OCI-LY7 (cell line): ENCODE data around the gene FOXP1. TPM values are rescaled to one million over a fixed set of nuclear protein-coding genes. Genes with fewer than 3 reads are reported as not detected.

Source experiments
- BruUV-seq: library from RNA; stranded (reverse); fragments of 400-500 nt; replicated peaks from 2 replicates; lab custom pipeline; 2021; lab: Mats Ljungman, UMichigan
- CTCF ChIA-PET: fragments of 300-600 bp; sonication (Branson Sonifier 250); formaldehyde crosslinking; loops from one replicate; lab custom pipeline; 2022; ENCODE audit warnings: antibody characterized with exemption; ENCODE audit not compliant: unreplicated experiment; lab: Charles Lee
- POLR2A ChIA-PET: fragments of 300-600 bp; sonication (Branson Sonifier 250); formaldehyde crosslinking; loops from one replicate; lab custom pipeline; 2022; ENCODE audit warnings: antibody characterized with exemption; lab: Charles Lee
- DNase-seq: peaks from one replicate; pipeline ENCODE4 v3.0.0-alpha.2; 2015; ENCODE audit warnings: low spot score
- H2AFZ ChIP-seq: fragments of 200-600 bp; sonication (generic), shearing (Covaris generic); 2 replicates; pipeline ENCODE4 v1.6.1; 2014; ENCODE audit warnings: mild to moderate bottlenecking, antibody characterized with exemption, low read length, moderate library complexity
- H3K27ac ChIP-seq: fragments of 200-600 bp; sonication (generic); 2 replicates; pipeline ENCODE4 v1.5.1; 2014; ENCODE audit warnings: mixed run types, low read depth, mild to moderate bottlenecking, moderate library complexity, low read length, inconsistent platforms; ENCODE audit not compliant: poor library complexity, severe bottlenecking
- H3K36me3 ChIP-seq: fragments of 200-600 bp; sonication (generic); 2 replicates; pipeline ENCODE4 v1.6.1; 2014; ENCODE audit warnings: mild to moderate bottlenecking, antibody characterized with exemption, low read length, moderate library complexity, mixed read lengths; ENCODE audit not compliant: insufficient read depth
- H3K4me1 ChIP-seq: fragments of 200-600 bp; sonication (generic); 2 replicates; pipeline ENCODE4 v1.5.1; 2014; ENCODE audit warnings: mild to moderate bottlenecking, low read length; ENCODE audit not compliant: insufficient read depth, poor library complexity, severe bottlenecking
- H3K4me2 ChIP-seq: fragments of 200-600 bp; sonication (generic); 2 replicates; pipeline ENCODE4 v1.6.1; 2014; ENCODE audit warnings: mild to moderate bottlenecking, low read length
- H3K4me3 ChIP-seq: fragments of 200-600 bp; sonication (generic); 2 replicates; pipeline ENCODE4 v1.5.1; 2014; ENCODE audit warnings: mild to moderate bottlenecking, low read depth, low read length; ENCODE audit not compliant: poor library complexity, severe bottlenecking
- H3K79me2 ChIP-seq: fragments of 200-600 bp; sonication (generic); 2 replicates; pipeline ENCODE4 v1.6.1; 2016; ENCODE audit warnings: low read depth, mild to moderate bottlenecking, low read length, moderate library complexity, mixed read lengths; ENCODE audit not compliant: insufficient read depth
- H3K9me2 ChIP-seq: fragments of 200-600 bp; sonication (generic); 2 replicates; pipeline ENCODE4 v1.6.1; 2016; ENCODE audit warnings: mild to moderate bottlenecking, low read length, mixed read lengths; ENCODE audit not compliant: insufficient read depth
- H3K9me3 ChIP-seq: fragments of 200-600 bp; sonication (generic); 2 replicates; pipeline ENCODE4 v1.6.1; 2014; ENCODE audit warnings: mild to moderate bottlenecking, mixed run types, low read length, mixed read lengths
- H4K20me1 ChIP-seq: fragments of 200-600 bp; sonication (generic); 2 replicates; pipeline ENCODE4 v1.6.1; 2014; ENCODE audit warnings: mild to moderate bottlenecking, antibody characterized with exemption, low read length, moderate library complexity, mixed read lengths; ENCODE audit not compliant: insufficient read depth
- CTCF ChIP-seq: fragments of 200-600 bp; sonication (generic); conservative IDR thresholded peaks from 2 replicates; pipeline ENCODE4 v1.5.1; 2014; ENCODE audit warnings: mild to moderate bottlenecking, antibody characterized with exemption, low read length, moderate library complexity, mixed read lengths
- EZH2phosphoT487 ChIP-seq: fragments of 200-600 bp; sonication (generic); IDR thresholded peaks from 2 replicates; pipeline ENCODE4 v1.6.1; 2018; ENCODE audit warnings: low read depth, borderline replicate concordance, mild to moderate bottlenecking, mixed run types, antibody characterized with exemption, low read length, moderate library complexity, mixed read lengths
- intact Hi-C: fragments of 100-400 bp; cut with micrococcal nuclease; formaldehyde crosslinking; loops from one replicate; pipeline ENCODE4 v1.10.0; 2022; ENCODE audit not compliant: unreplicated experiment
- total RNA-seq, 2 experiments: library from RNA; depleted of rRNA in 1 of 2; stranded (reverse); fragments of >200 nt in 1 of 2; shearing (Covaris generic) in 1 of 2; gene quantifications; 2 replicates each; pipeline ENCODE4 v1.2.3, GENCODE V29; 2014 to 2022

Gene FOXP1
- total RNA-seq, 2 experiments from 2014 or later: 87.3 to 151 TPM

DNA sequence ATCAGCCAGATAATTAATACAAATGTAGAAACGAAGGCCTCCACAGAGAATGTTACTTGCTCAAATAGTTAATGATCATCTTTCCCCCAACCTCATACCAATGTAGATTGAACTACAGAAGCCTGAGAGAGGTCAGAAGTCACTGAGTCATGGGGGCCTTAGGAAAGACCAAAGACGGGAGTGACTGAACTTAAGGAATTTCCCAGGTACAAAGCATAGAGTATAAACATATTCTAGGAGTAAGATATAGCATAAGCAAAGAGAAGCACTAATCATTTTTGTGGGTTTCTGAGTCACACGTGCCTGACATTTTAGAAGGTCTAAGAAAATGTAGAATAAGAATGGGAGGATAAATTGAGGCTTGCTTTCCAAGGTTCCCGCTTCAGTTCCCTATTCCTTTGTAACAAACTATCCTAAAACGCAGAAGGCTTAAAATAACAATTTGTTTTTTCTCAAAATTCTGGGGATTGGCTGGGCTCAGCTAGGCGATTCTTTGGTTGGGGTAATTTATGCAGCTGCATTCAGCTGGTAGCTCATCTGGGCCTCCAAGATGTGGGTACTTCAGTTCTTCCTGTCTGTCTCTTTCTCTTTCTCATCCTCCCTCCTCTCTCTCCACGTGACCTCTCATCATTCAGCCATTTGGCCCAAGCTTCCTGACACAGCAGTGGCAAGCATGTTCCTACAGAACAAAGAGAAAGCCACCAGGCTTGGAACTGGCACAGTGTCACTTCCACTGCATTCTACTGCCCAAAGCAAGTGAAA, 422.6 kb downstream of the FOXP1 start:
- TF ChIP-seq EZH2phosphoT487: no peak
- TF ChIP-seq CTCF: no peak
- no peaks in the 10 kb centered on the region for H3K79me2 ChIP-seq
- intact Hi-C loops: no loop called here

DNA sequence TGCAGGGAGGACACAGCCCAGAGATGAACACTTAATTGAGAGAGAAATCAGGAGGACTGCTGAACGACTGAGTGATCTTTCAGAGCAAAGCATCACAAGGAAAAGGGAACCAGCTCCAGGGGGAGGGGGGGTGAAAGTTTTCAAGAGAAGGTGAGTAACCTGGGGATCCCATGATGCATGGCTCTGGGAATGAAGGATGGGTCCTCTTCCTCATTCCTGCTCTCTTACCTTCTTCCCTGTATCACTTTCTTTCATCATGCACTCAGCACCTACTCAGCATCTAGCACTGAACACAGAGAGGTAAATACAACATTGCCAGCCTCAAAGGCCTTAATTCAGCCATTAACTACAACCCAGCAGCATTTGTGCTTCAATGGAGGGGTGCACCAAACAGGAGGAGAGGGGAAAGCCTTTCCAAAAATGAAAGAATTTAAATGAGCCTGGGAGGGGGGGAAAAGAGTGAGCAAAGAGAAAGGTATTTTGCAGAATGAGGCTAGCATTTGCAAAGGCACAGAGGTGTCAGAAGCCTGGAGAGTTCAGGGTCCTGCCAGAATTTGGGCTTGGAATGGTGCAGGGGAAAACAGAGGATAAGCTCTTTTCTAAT, 427.4 kb downstream of the FOXP1 start:
- TF ChIP-seq EZH2phosphoT487: no peak
- TF ChIP-seq CTCF: no peak
- CTCF ChIA-PET: no interaction called here
- Histone ChIP-seq H3K4me1 (peaks cover 2% of the 10 kb centered on the region), H3K9me3 (0 out of 2 replicates have a peak, but pooled peaks cover 7% of the 10 kb centered on the region), H3K36me3 (peaks cover under 1% of the 10 kb centered on the region; the same call in 1 of the 2 replicates), H3K27ac (no peak overlapping the region), H4K20me1 (no peaks in the 10 kb centered on the region), H2AFZ (no peak overlapping the region), H3K9me2 (no peaks in the 10 kb centered on the region), H3K4me3 (no peak overlapping the region), H3K4me2 (no peak overlapping the region), H3K79me2 (no peaks in the 10 kb centered on the region)
- no TSS peak for BruUV-seq
- POLR2A ChIA-PET: no interaction called here
- no peak for DNase-seq
- intact Hi-C loops: no loop called here

More for the DNA sequence above, 422.6 kb downstream of the FOXP1 start:
- Histone ChIP-seq H3K4me1 (peaks cover 5% of the 10 kb centered on the region), H3K27ac (no peak overlapping the region), H3K36me3 (peaks cover 8% of the 10 kb centered on the region; the same call in 1 of the 2 replicates), H3K4me3 (no peak overlapping the region), H3K9me3 (0 out of 2 replicates have a peak, but pooled peaks cover 7% of the 10 kb centered on the region), H3K4me2 (no peak overlapping the region), H3K9me2 (no peaks in the 10 kb centered on the region), H2AFZ (no peak overlapping the region), H4K20me1 (no peaks in the 10 kb centered on the region; the same call in 1 of the 2 replicates)
- no TSS peak for BruUV-seq
- ChIA-PET POLR2A (interaction anchor here (0.6 to 1.3 kb wide), 3 partner anchors 8 to 30 kb away, joined by 3 read pairs; no protein-coding TSS in a partner anchor), CTCF (no interaction called here)
- peak; percentile 11 for DNase-seq

DNA sequence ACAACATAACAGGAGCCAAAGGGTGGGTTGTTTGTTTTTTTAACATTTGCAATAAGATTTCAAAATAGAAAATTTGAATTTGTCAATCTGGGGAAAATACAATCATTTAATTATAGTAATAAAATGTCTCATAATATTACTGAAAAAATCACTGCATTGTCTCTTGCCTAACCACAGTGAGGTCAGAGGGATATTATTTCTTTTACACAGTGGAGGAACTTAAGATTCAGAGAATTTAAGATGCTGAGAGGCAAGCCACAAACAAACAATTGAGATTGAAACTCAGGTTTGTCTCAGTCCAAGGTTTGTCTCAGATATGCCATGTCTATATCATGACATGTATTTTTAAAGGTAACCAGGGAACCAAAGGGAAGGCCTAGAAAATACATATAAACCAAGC, 428.7 kb downstream of the FOXP1 start:
- Histone ChIP-seq H3K4me3 (no peak overlapping the region), H3K4me2 (no peak overlapping the region), H3K9me3 (0 out of 2 replicates have a peak, but pooled peaks cover under 1% of the 10 kb centered on the region), H3K4me1 (no peaks in the 10 kb centered on the region), H3K27ac (no peak overlapping the region), H3K9me2 (no peaks in the 10 kb centered on the region), H3K79me2 (no peaks in the 10 kb centered on the region), H3K36me3 (no peaks in the 10 kb centered on the region), H2AFZ (no peak overlapping the region), H4K20me1 (no peaks in the 10 kb centered on the region)
- TF ChIP-seq CTCF (no peak), EZH2phosphoT487 (no peak)
- POLR2A ChIA-PET: interaction anchor here (0.5 to 0.6 kb wide), 3 partner anchors 64 to 275 kb away, joined by 3 read pairs; no protein-coding TSS in a partner anchor
- intact Hi-C loops: no loop called here
- no TSS peak for BruUV-seq
- no peak for DNase-seq
- CTCF ChIA-PET: interaction anchor here (0.6 kb wide), 1 partner anchor 97 kb away, joined by 3 read pairs; no protein-coding TSS in a partner anchor
